SK-N-SH treated with all-trans-retinoic acid at 6 μM for 48 hours (cell line): ENCODE data around the gene TJP2.

Experiments used
- ATAC-seq: fragments of 200-7000 bp; cut with Tn5 transposase; 3 replicates; pipeline ENCODE4 v1.9.1; 2020; ENCODE audit warnings: mild to moderate bottlenecking, moderate library complexity
- ARNTL ChIP-seq: fragments of 450-650 bp; formaldehyde crosslinking; IDR thresholded peaks from 2 replicates; pipeline ENCODE4 v1.5.0; 2020; ENCODE audit warnings: low read depth, mild to moderate bottlenecking, moderate library complexity, borderline replicate concordance
- BACH2 ChIP-seq: fragments of 250-450 bp; sonication (Bioruptor Pico); IDR thresholded peaks from 2 replicates; pipeline ENCODE4 v1.9.0; 2021; ENCODE audit warnings: mild to moderate bottlenecking, borderline replicate concordance
- CSDC2 ChIP-seq: fragments of 250-450 bp; sonication (Bioruptor Pico); IDR thresholded peaks from 2 replicates; pipeline ENCODE4 v1.5.0; 2020; ENCODE audit warnings: mild to moderate bottlenecking, moderate library complexity
- ESRRG ChIP-seq: fragments of 250-450 bp; sonication (Bioruptor Pico); IDR thresholded peaks from 2 replicates; pipeline ENCODE4 v1.6.1; 2021; ENCODE audit warnings: mild to moderate bottlenecking
- GLIS3 ChIP-seq: fragments of 250-450 bp; sonication (Bioruptor Pico); IDR thresholded peaks from 2 replicates; pipeline ENCODE4 v1.5.0; 2020; ENCODE audit warnings: mild to moderate bottlenecking, moderate library complexity
- ISL1 ChIP-seq: fragments of 250-450 bp; sonication (Bioruptor Pico); IDR thresholded peaks from 2 replicates; pipeline ENCODE4 v2.1.2; 2022; ENCODE audit warnings: mild to moderate bottlenecking, moderate library complexity
- OSR1 ChIP-seq: fragments of 250-450 bp; sonication (Bioruptor Pico); IDR thresholded peaks from 2 replicates; pipeline ENCODE4 v1.8.0; 2022; ENCODE audit warnings: moderate library complexity, mild to moderate bottlenecking, inconsistent platforms
- PATZ1 ChIP-seq: fragments of 250-450 bp; sonication (Bioruptor Pico); IDR thresholded peaks from 2 replicates; pipeline ENCODE4 v1.8.0; 2020; ENCODE audit warnings: mild to moderate bottlenecking, moderate library complexity, borderline replicate concordance
- RARB ChIP-seq: fragments of 250-450 bp; sonication (Bioruptor Pico); IDR thresholded peaks from 2 replicates; pipeline ENCODE4 v1.8.0; 2021; ENCODE audit warnings: mild to moderate bottlenecking, moderate library complexity
- SNAI2 ChIP-seq: fragments of 250-450 bp; sonication (Bioruptor Pico); IDR thresholded peaks from 2 replicates; pipeline ENCODE4 v1.5.0; 2020; ENCODE audit warnings: mild to moderate bottlenecking, moderate library complexity
- TCF4 ChIP-seq: fragments of 250-450 bp; sonication (Bioruptor Pico); IDR thresholded peaks from 2 replicates; pipeline ENCODE4 v1.8.0; 2021; ENCODE audit warnings: mild to moderate bottlenecking, moderate library complexity, borderline replicate concordance
- TOX ChIP-seq: fragments of 250-450 bp; sonication (Bioruptor Pico); IDR thresholded peaks from 2 replicates; pipeline ENCODE4 v1.8.0; 2021; ENCODE audit warnings: mild to moderate bottlenecking, moderate library complexity, borderline replicate concordance
- ZC3H10 ChIP-seq: fragments of 250-450 bp; sonication (Bioruptor Pico); IDR thresholded peaks from 2 replicates; pipeline ENCODE4 v1.5.1; 2021; ENCODE audit warnings: mild to moderate bottlenecking, moderate library complexity
- ZFP3 ChIP-seq: fragments of 250-450 bp; sonication (Bioruptor Pico); IDR thresholded peaks from 2 replicates; pipeline ENCODE4 v1.5.0; 2020; ENCODE audit warnings: mild to moderate bottlenecking, moderate library complexity
- ZFP30 ChIP-seq: fragments of 450-650 bp; formaldehyde crosslinking; IDR thresholded peaks from 2 replicates; pipeline ENCODE4 v1.5.0; 2022; ENCODE audit warnings: mild to moderate bottlenecking, moderate library complexity
- ZNF565 ChIP-seq: fragments of 450-650 bp; formaldehyde crosslinking; conservative IDR thresholded peaks from 2 replicates; pipeline ENCODE4 v1.5.0; 2020; ENCODE audit warnings: low read depth, mild to moderate bottlenecking, moderate library complexity
- ZNF8 ChIP-seq: fragments of 450-650 bp; formaldehyde crosslinking; IDR thresholded peaks from 2 replicates; pipeline ENCODE4 v1.5.0; 2020; ENCODE audit warnings: mild to moderate bottlenecking, moderate library complexity
- TF ChIP-seq, protein P1 (sequence below): fragments of 250-450 bp; sonication (Bioruptor Pico); IDR thresholded peaks from 2 replicates; pipeline ENCODE4 v1.8.0; 2021; ENCODE audit warnings: low read depth, mild to moderate bottlenecking, moderate library complexity, borderline replicate concordance
- TF ChIP-seq, protein P2 (sequence below): fragments of 250-450 bp; sonication (Bioruptor Pico); IDR thresholded peaks from 2 replicates; pipeline ENCODE4 v1.5.1; 2020; ENCODE audit warnings: low read depth, mild to moderate bottlenecking, moderate library complexity
- TF ChIP-seq, protein P3 (sequence below): fragments of 250-450 bp; sonication (Bioruptor Pico); IDR thresholded peaks from 2 replicates; pipeline ENCODE4 v1.5.0; 2020; ENCODE audit warnings: mild to moderate bottlenecking, moderate library complexity
- TF ChIP-seq, protein P4 (sequence below): fragments of 250-450 bp; sonication (Bioruptor Pico); IDR thresholded peaks from 2 replicates; pipeline ENCODE4 v1.5.1; 2021; ENCODE audit warnings: mild to moderate bottlenecking, moderate library complexity

The TJP2 gene

DNA sequence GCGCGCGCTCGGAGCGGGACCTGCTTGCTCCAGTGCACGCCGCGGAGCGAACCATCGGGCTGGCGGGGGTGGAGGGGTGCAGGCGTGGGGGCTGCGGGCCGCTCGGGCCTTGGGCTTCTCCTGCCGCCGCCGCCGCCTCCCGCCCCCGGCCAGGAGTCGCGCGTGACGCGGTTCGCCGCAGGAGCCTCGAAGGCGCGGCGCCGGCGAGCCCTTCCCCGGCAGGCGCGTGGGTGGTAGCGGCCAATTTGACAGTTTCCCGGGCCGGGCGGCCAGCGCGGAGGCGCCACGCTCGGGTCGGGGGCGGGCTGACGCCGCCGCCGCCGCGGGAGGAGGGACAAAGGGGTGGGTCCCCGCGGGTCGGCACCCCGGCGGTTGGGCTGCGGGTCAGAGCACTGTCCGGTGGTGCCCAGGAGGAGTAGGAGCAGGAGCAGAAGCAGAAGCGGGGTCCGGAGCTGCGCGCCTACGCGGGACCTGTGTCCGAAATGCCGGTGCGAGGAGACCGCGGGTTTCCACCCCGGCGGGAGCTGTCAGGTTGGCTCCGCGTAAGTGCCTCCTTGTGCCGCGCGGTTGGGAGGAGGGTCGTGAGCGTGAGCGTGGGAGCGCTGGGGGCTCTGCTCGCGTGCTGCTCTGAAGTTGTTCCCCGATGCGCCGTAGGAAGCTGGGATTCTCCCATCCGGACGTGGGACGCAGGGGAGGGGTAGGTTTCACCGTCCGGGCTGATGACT is at the start of gene TJP2:
TJP2 (plus strand) TSS at position 387 of the 725 bp plus-strand sequence; CDS start at position 483, 96 bp downstream.
- ATAC-seq, result peak; percentile 57

DNA sequence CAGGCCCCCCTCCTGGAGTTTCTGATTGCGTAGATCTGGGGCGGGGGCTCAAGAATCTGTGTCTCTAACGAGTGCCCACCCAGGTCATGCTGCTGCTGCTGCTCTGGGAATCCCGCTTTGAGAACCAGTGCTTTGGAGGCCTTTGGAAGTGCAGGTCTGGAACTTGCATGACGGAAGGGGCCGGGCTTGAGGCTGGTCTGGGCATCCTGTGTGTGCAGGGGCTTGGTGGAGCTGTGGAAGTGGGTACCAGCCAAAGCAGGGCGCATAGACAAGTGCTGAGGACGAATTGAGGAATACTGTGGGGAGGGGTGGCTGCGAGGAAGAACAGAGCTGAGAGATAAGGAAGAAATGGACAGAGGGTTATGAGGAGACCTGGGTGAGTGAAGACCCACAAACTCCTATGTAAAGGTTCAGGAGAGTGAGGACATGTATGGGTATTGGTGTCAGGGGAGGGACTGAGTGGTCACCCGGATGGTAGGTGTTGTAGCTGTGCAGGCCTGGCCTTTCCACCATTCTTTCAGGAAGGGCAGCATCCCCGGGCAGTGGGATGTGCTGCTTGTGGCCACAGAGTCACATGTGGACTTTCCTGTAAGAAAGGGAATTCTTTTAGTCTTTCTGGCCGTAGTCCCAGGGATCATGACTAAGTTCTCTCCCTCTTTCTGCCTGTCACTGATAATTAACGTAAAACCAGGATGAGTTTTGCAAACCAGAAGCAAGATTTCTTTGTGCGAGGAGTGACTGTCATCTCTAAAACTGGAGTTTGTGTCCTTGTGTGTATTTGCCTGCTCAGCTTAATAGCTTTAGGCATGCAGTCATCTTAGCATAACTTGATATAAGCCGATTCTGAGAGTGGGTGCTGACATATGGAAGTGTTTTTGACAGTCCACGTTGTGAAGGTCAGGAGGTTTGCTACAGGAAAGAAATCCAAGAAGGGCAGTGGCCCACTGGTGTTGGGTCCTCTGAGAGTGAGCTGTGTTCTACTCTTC is 43.3 kb upstream of the TJP2 start:
- TF ChIP-seq CSDC2 (CRISPR knock-in tag) (no peak), ZNF8 (no peak), ZFP3 (CRISPR knock-in tag) (0 out of 2 replicates have a peak, but pooled peaks have one; percentile 28), ISL1 (CRISPR knock-in tag) (peak; percentile 40; the same call in 1 of the 2 replicates), TOX (CRISPR knock-in tag) (no peak)
- TF ChIP-seq, protein P1, sequence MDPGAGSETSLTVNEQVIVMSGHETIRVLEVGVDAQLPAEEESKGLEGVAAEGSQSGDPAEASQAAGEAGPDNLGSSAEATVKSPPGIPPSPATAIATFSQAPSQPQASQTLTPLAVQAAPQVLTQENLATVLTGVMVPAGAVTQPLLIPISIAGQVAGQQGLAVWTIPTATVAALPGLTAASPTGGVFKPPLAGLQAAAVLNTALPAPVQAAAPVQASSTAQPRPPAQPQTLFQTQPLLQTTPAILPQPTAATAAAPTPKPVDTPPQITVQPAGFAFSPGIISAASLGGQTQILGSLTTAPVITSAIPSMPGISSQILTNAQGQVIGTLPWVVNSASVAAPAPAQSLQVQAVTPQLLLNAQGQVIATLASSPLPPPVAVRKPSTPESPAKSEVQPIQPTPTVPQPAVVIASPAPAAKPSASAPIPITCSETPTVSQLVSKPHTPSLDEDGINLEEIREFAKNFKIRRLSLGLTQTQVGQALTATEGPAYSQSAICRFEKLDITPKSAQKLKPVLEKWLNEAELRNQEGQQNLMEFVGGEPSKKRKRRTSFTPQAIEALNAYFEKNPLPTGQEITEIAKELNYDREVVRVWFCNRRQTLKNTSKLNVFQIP (CRISPR knock-in tag), result no peak
- ATAC-seq, result peak; percentile 84

More for the DNA sequence above, at the start of gene TJP2:
- no peak for TF ChIP-seq ZNF565 (CRISPR knock-in tag)

GRCh38 chr9:69131682-69132081 is 42.4 kb upstream of the TJP2 start:
- peak; percentile 70 for ATAC-seq
- TF ChIP-seq SNAI2 (CRISPR knock-in tag), result no peak
- no peak for TF ChIP-seq TOX (CRISPR knock-in tag)
- no peak for TF ChIP-seq TCF4 (CRISPR knock-in tag)
- no peak for TF ChIP-seq ZFP30 (CRISPR knock-in tag)
- no peak for TF ChIP-seq CSDC2 (CRISPR knock-in tag)
- no peak for TF ChIP-seq ESRRG
- TF ChIP-seq, protein P2, sequence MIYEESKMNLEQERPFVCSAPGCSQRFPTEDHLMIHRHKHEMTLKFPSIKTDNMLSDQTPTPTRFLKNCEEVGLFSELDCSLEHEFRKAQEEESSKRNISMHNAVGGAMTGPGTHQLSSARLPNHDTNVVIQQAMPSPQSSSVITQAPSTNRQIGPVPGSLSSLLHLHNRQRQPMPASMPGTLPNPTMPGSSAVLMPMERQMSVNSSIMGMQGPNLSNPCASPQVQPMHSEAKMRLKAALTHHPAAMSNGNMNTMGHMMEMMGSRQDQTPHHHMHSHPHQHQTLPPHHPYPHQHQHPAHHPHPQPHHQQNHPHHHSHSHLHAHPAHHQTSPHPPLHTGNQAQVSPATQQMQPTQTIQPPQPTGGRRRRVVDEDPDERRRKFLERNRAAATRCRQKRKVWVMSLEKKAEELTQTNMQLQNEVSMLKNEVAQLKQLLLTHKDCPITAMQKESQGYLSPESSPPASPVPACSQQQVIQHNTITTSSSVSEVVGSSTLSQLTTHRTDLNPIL (CRISPR knock-in tag), result no peak
- TF ChIP-seq ZC3H10 (CRISPR knock-in tag), result no peak
- TF ChIP-seq, protein P3, sequence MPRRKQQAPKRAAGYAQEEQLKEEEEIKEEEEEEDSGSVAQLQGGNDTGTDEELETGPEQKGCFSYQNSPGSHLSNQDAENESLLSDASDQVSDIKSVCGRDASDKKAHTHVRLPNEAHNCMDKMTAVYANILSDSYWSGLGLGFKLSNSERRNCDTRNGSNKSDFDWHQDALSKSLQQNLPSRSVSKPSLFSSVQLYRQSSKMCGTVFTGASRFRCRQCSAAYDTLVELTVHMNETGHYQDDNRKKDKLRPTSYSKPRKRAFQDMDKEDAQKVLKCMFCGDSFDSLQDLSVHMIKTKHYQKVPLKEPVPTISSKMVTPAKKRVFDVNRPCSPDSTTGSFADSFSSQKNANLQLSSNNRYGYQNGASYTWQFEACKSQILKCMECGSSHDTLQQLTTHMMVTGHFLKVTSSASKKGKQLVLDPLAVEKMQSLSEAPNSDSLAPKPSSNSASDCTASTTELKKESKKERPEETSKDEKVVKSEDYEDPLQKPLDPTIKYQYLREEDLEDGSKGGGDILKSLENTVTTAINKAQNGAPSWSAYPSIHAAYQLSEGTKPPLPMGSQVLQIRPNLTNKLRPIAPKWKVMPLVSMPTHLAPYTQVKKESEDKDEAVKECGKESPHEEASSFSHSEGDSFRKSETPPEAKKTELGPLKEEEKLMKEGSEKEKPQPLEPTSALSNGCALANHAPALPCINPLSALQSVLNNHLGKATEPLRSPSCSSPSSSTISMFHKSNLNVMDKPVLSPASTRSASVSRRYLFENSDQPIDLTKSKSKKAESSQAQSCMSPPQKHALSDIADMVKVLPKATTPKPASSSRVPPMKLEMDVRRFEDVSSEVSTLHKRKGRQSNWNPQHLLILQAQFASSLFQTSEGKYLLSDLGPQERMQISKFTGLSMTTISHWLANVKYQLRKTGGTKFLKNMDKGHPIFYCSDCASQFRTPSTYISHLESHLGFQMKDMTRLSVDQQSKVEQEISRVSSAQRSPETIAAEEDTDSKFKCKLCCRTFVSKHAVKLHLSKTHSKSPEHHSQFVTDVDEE (CRISPR knock-in tag), result no peak
- TF ChIP-seq, protein P4, sequence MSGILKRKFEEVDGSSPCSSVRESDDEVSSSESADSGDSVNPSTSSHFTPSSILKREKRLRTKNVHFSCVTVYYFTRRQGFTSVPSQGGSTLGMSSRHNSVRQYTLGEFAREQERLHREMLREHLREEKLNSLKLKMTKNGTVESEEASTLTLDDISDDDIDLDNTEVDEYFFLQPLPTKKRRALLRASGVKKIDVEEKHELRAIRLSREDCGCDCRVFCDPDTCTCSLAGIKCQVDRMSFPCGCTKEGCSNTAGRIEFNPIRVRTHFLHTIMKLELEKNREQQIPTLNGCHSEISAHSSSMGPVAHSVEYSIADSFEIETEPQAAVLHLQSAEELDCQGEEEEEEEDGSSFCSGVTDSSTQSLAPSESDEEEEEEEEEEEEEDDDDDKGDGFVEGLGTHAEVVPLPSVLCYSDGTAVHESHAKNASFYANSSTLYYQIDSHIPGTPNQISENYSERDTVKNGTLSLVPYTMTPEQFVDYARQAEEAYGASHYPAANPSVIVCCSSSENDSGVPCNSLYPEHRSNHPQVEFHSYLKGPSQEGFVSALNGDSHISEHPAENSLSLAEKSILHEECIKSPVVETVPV, result no peak
- TF ChIP-seq BACH2 (CRISPR knock-in tag), result no peak
- TF ChIP-seq PATZ1 (CRISPR knock-in tag), result no peak
- no peak for TF ChIP-seq GLIS3
- TF ChIP-seq RARB (CRISPR knock-in tag), result no peak
- no peak for TF ChIP-seq ZNF565 (CRISPR knock-in tag)
- no peak for TF ChIP-seq OSR1
- TF ChIP-seq ISL1 (CRISPR knock-in tag), result no peak
- no peak for TF ChIP-seq ARNTL (CRISPR knock-in tag)
- TF ChIP-seq ZFP3 (CRISPR knock-in tag), result no peak
- TF ChIP-seq, all 23 proteins: peak for 0
